IMR-90 (cell line): ENCODE measurements around the gene CD82. TPM values are rescaled to one million over a fixed set of nuclear protein-coding genes. Genes with fewer than 3 reads are reported as not detected.
A peak's percentile ranks its signal among the peaks of the same experiment; 100 is the strongest.

ENCODE experiments used
- ATAC-seq: fragments of 200-7000 bp; cut with Tn5 transposase; 2 replicates; pipeline ENCODE4 v1.9.1; 2020; ENCODE audit warnings: low read depth, mild to moderate bottlenecking, moderate library complexity
- BruUV-seq: library from RNA; stranded (reverse); fragments of 400-500 nt; replicated peaks from 2 replicates; lab custom pipeline; 2021; lab: Mats Ljungman, UMichigan
- CTCF ChIA-PET: fragments of 300-600 bp; formaldehyde crosslinking; extraction: SDS; loops from one replicate; lab custom pipeline; 2021; ENCODE audit warnings: antibody characterized with exemption; lab: Yijun Ruan, JAX
- POLR2A ChIA-PET: fragments of 300-600 bp; sonication (Branson Sonifier 250); formaldehyde crosslinking; loops from one replicate; lab custom pipeline; 2022; ENCODE audit warnings: antibody characterized with exemption; ENCODE audit not compliant: unreplicated experiment; lab: Charles Lee
- DNase-seq: peaks from one replicate; pipeline ENCODE4 v3.0.0; 2013
- H2AFZ ChIP-seq: replicated peaks from 2 replicates; pipeline ENCODE3; 2013; ENCODE audit warnings: low read length, mild to moderate bottlenecking; ENCODE audit not compliant: poor library complexity
- H2AK5ac ChIP-seq: 2 replicates; pipeline ENCODE4 v1.6.1; 2013; ENCODE audit warnings: low read depth, low read length, inconsistent platforms
- H2AK9ac ChIP-seq: replicated peaks from 2 replicates; pipeline ENCODE3; 2013; ENCODE audit warnings: mild to moderate bottlenecking, low read depth, low read length, moderate library complexity; ENCODE audit not compliant: poor library complexity
- H2BK120ac ChIP-seq: 2 replicates; pipeline ENCODE4 v1.6.1; 2013; ENCODE audit warnings: low read depth, low read length, inconsistent platforms
- H2BK15ac ChIP-seq: 3 replicates; pipeline ENCODE4 v1.6.1; 2013; ENCODE audit warnings: low read depth, low read length, inconsistent platforms
- H2BK20ac ChIP-seq: 2 replicates; pipeline ENCODE4 v1.6.1; 2013; ENCODE audit warnings: low read depth, mild to moderate bottlenecking, inconsistent platforms, low read length, moderate library complexity
- H2BK5ac ChIP-seq: 2 replicates; pipeline ENCODE4 v1.6.1; 2013; ENCODE audit warnings: mild to moderate bottlenecking, low read depth, low read length, inconsistent platforms; ENCODE audit not compliant: poor library complexity, severe bottlenecking
- H3K14ac ChIP-seq: replicated peaks from 2 replicates; pipeline ENCODE4 v1.6.1; 2013; ENCODE audit warnings: low read depth, low read length, inconsistent platforms
- H3K18ac ChIP-seq: 2 replicates; pipeline ENCODE4 v1.6.1; 2013; ENCODE audit warnings: low read depth, low read length, control low read depth
- H3K23ac ChIP-seq: 2 replicates; pipeline ENCODE4 v1.6.1; 2013; ENCODE audit warnings: low read depth, low read length, inconsistent platforms
- H3K27ac ChIP-seq: 2 replicates; pipeline ENCODE4 v1.5.1; 2013; ENCODE audit warnings: mild to moderate bottlenecking, control low read depth, low read length; ENCODE audit not compliant: insufficient read depth
- H3K27me3 ChIP-seq: 2 replicates; pipeline ENCODE4 v1.6.1; 2013; ENCODE audit warnings: low read length; ENCODE audit not compliant: control insufficient read depth, insufficient read depth
- H3K36me3 ChIP-seq: 2 replicates; pipeline ENCODE4 v1.6.1; 2013; ENCODE audit warnings: low read length, mixed read lengths; ENCODE audit not compliant: control insufficient read depth, insufficient read depth
- H3K4ac ChIP-seq: 2 replicates; pipeline ENCODE4 v1.6.1; 2013; ENCODE audit warnings: low read depth, low read length, inconsistent platforms
- H3K4me1 ChIP-seq: 2 replicates; pipeline ENCODE4 v1.6.1; 2013; ENCODE audit warnings: low read length, mixed read lengths; ENCODE audit not compliant: control insufficient read depth, insufficient read depth
- H3K4me2 ChIP-seq: 2 replicates; pipeline ENCODE4 v1.6.1; 2013; ENCODE audit warnings: low read depth, mild to moderate bottlenecking, control low read depth, low read length, moderate library complexity
- H3K4me3 ChIP-seq: 2 replicates; pipeline ENCODE4 v1.5.1; 2013; ENCODE audit warnings: low read depth, mild to moderate bottlenecking, control low read depth, low read length, moderate library complexity; ENCODE audit not compliant: insufficient read depth
- H3K56ac ChIP-seq: 2 replicates; pipeline ENCODE4 v1.6.1; 2013; ENCODE audit warnings: low read length, inconsistent platforms; ENCODE audit not compliant: insufficient read depth; ENCODE audit errors: extremely low read depth
- H3K79me1 ChIP-seq, 2 experiments: 2 replicates each; pipeline ENCODE4 v1.6.1; 2013; ENCODE audit warnings: low read length in 2 of 2, inconsistent platforms in 1 of 2, low read depth in 1 of 2
- H3K9ac ChIP-seq: 2 replicates; pipeline ENCODE4 v1.6.1; 2013; ENCODE audit warnings: low read depth, low read length, control low read depth
- H3K9me1 ChIP-seq: 2 replicates; pipeline ENCODE4 v1.6.1; 2013; ENCODE audit warnings: low read length, inconsistent platforms; ENCODE audit not compliant: insufficient read depth
- H3K9me3 ChIP-seq: 2 replicates; pipeline ENCODE4 v1.6.1; 2013; ENCODE audit warnings: low read length; ENCODE audit not compliant: control insufficient read depth, insufficient read depth
- H4K20me1 ChIP-seq: 2 replicates; pipeline ENCODE4 v1.6.1; 2013; ENCODE audit warnings: low read length, inconsistent platforms; ENCODE audit not compliant: insufficient read depth
- H4K5ac ChIP-seq: 2 replicates; pipeline ENCODE4 v1.6.1; 2013; ENCODE audit warnings: mild to moderate bottlenecking, low read depth, low read length, control low read depth
- H4K8ac ChIP-seq, 2 experiments: 2 replicates each; pipeline ENCODE4 v1.6.1; 2013; ENCODE audit warnings: low read depth in 2 of 2, low read length in 2 of 2, control low read depth in 1 of 2, inconsistent platforms in 1 of 2
- H4K91ac ChIP-seq: 2 replicates; pipeline ENCODE4 v1.6.1; 2013; ENCODE audit warnings: low read depth, low read length, inconsistent platforms; ENCODE audit not compliant: insufficient read depth
- CEBPB ChIP-seq: IDR thresholded peaks from 2 replicates; pipeline ENCODE4 v1.6.1; 2012; ENCODE audit warnings: low read depth, low read length, improper control_type of control experiment
- CTCF ChIP-seq: conservative IDR thresholded peaks from 2 replicates; pipeline ENCODE4 v1.5.1; 2012; ENCODE audit warnings: mild to moderate bottlenecking, low read depth, low read length, improper control_type of control experiment
- MAFK ChIP-seq: IDR thresholded peaks from 2 replicates; pipeline ENCODE4 v1.6.1; 2012; ENCODE audit warnings: low read depth, low read length, improper control_type of control experiment
- USF2 ChIP-seq: fragments of 150-350 bp; IDR thresholded peaks from 2 replicates; pipeline ENCODE4 v1.6.1; 2017; ENCODE audit warnings: mild to moderate bottlenecking, antibody characterized with exemption, low read length, low read depth
- WGBS, 2 experiments: methylation state at CpG; one replicate each; pipeline versions ENCODE4 v1.1.5 to v1.1.7; 2013; ENCODE audit warnings: missing lambda C conversion rate in 2 of 2; ENCODE audit not compliant: insufficient read length in 1 of 2; ENCODE audit errors: extremely low coverage in 2 of 2; 5-methylcytosine and 5-hydroxymethylcytosine counted together
- dilution Hi-C: fragments of 300-500 bp; cut with HindIII; formaldehyde crosslinking; loops from one replicate; pipeline ENCODE4 v1.14.3; 2018; ENCODE audit warnings: low sequenced_read_pairs; ENCODE audit not compliant: unreplicated experiment
- in situ Hi-C: fragments of 300-500 bp; cut with MboI; formaldehyde crosslinking; loops from 3 replicates; pipeline ENCODE4 v1.14.3; 2019; ENCODE audit warnings: low sequenced_read_pairs, inconsistent platforms, mixed read lengths
- intact Hi-C: fragments of 100-400 bp; cut with micrococcal nuclease; formaldehyde crosslinking; loops from 2 replicates; pipeline ENCODE4 v1.10.0; 2022
- polyA plus RNA-seq, 3 experiments: library from polyadenylated mRNA; depleted of rRNA; stranded (reverse); fragments of >200 nt; gene quantifications; 2 replicates each; pipeline ENCODE4 v1.2.3, GENCODE V29; 2012; ENCODE audit warnings: low replicate concordance in 1 of 3
- total RNA-seq: library from RNA; depleted of rRNA; stranded (reverse); fragments of >200 nt; gene quantifications from 2 replicates; pipeline ENCODE4 v1.2.3, GENCODE V29; 2012

CD82 gene
- total and polyA plus RNA-seq, 2 of the 4 experiments (the other 2 are of a cell fraction) = 32.8 to 49.4 TPM

- CTCF ChIA-PET = interaction anchor here (0.5 to 1.3 kb wide), 3 partner anchors 25 to 531 kb away, joined by 3 to 5 read pairs (median 4); no protein-coding TSS in a partner anchor
- Histone ChIP-seq H3K9me1 (peaks cover 13% of the 10 kb centered on the region), H3K4me2 (no peak overlapping the region)
These were observed 30.5 kb downstream of the CD82 start for GRCh38 chr11:44595964-44596381.

More at GRCh38 chr11:44595964-44596381, 30.5 kb downstream of the CD82 start:
- in situ Hi-C loops (no loop called here), dilution Hi-C loops (no loop called here), intact Hi-C loops (no loop called here)
- Histone ChIP-seq H2AK9ac (peak overlapping the region; percentile 80), H2BK5ac (no peak overlapping the region), H2BK15ac (no peak overlapping the region), H2AFZ (peak overlapping the region; percentile 60), H4K5ac (no peak overlapping the region), H3K27ac (peak overlapping the region; percentile 15; the same call in 1 of the 2 replicates), H2BK120ac (no peak overlapping the region; the same call in 1 of the 2 replicates), H2AK5ac (peak overlapping the region; percentile 69; the same call in 1 of the 2 replicates), H2BK20ac (no peak overlapping the region), H3K27me3 (no peaks in the 10 kb centered on the region), H4K20me1 (no peaks in the 10 kb centered on the region), H3K56ac (0 out of 2 replicates have a peak overlapping the region, but pooled peaks have one; percentile 10), H3K4me1 (peaks cover 28% of the 10 kb centered on the region), H3K79me1 (peaks cover 0 to 16% of the 10 kb centered on the region in 2 experiments; a peak in 2 of 4 replicates), H4K8ac (peak overlapping the region; percentile 19 to 49; a peak in 2 of 4 replicates), H4K91ac (0 out of 2 replicates have a peak overlapping the region, but pooled peaks have one; percentile 4), H3K9me3 (no peaks in the 10 kb centered on the region), H3K4me3 (no peak overlapping the region), H3K9ac (no peak overlapping the region), H3K14ac (no peak overlapping the region), H3K36me3 (peaks cover 3% of the 10 kb centered on the region; the same call in 1 of the 2 replicates), H3K18ac (no peak overlapping the region; the same call in 1 of the 2 replicates), H3K23ac (no peak overlapping the region), H3K4ac (no peak overlapping the region)
- ATAC-seq = peak; percentile 6; the same call in 1 of the 2 replicates
- WGBS, 2 experiments = 60% methylated on average over 3 of the region's 10 CpGs; no CpG with 5 or more reads in 1 of the 2 experiments
- POLR2A ChIA-PET = no interaction called here
- TF ChIP-seq CTCF (no peak), MAFK (no peak), USF2 (no peak), CEBPB (no peak)
- DNase-seq = no peak
- BruUV-seq = no TSS peak
